GM12872 (cell line): ENCODE data around the gene TTLL11.

Experiments used
- TF ChIP-seq, protein P1 (sequence below): IDR thresholded peaks from 3 replicates; pipeline ENCODE4 v1.5.1; 2011; ENCODE audit warnings: low read depth, mild to moderate bottlenecking, low read length, moderate library complexity; ENCODE audit not compliant: insufficient read depth

Gene TTLL11

GRCh38 chr9:121817476-121817875, 275.6 kb downstream of the TTLL11 start:
- TF ChIP-seq, protein P1, sequence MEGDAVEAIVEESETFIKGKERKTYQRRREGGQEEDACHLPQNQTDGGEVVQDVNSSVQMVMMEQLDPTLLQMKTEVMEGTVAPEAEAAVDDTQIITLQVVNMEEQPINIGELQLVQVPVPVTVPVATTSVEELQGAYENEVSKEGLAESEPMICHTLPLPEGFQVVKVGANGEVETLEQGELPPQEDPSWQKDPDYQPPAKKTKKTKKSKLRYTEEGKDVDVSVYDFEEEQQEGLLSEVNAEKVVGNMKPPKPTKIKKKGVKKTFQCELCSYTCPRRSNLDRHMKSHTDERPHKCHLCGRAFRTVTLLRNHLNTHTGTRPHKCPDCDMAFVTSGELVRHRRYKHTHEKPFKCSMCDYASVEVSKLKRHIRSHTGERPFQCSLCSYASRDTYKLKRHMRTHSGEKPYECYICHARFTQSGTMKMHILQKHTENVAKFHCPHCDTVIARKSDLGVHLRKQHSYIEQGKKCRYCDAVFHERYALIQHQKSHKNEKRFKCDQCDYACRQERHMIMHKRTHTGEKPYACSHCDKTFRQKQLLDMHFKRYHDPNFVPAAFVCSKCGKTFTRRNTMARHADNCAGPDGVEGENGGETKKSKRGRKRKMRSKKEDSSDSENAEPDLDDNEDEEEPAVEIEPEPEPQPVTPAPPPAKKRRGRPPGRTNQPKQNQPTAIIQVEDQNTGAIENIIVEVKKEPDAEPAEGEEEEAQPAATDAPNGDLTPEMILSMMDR = no peak

- TF ChIP-seq, protein P1 = no peak
Measured at GRCh38 chr9:121816845-121817450, 276.2 kb downstream of the TTLL11 start.

- TF ChIP-seq, protein P1 = no peak
Measured at GRCh38 chr9:121816449-121816817, 276.7 kb downstream of the TTLL11 start.

GRCh38 chr9:121815546-121816448, 277.3 kb downstream of the TTLL11 start:
- TF ChIP-seq, protein P1 = no peak

- TF ChIP-seq, protein P1 = no peak
Measured at GRCh38 chr9:121815084-121815483, 278.0 kb downstream of the TTLL11 start.

GRCh38 chr9:121814594-121814993, 278.5 kb downstream of the TTLL11 start:
- TF ChIP-seq, protein P1 = no peak

GRCh38 chr9:121813519-121814210, 279.4 kb downstream of the TTLL11 start:
- TF ChIP-seq, protein P1 = no peak
